Testis (tissue), 3 donors: ENCODE results near the gene DIAPH2. TPM values are rescaled to one million over a fixed set of nuclear protein-coding genes. Genes with fewer than 3 reads are reported as not detected.

Experiments used
- DNase-seq: peaks from one replicate; pipeline ENCODE4 v3.0.0-alpha.2; 2019
- H3K27ac ChIP-seq, 2 donors: fragments of 200-600 bp; sonication (generic); one replicate each; pipeline ENCODE4 v1.5.1; 2019
- H3K27me3 ChIP-seq: fragments of 200-600 bp; sonication (generic); one replicate; pipeline ENCODE4 v1.5.1; 2019
- H3K36me3 ChIP-seq: fragments of 200-600 bp; sonication (generic); one replicate; pipeline ENCODE4 v1.5.1; 2017; ENCODE audit warnings: low read depth; ENCODE audit errors: missing control alignments
- H3K4me1 ChIP-seq: fragments of 200-600 bp; sonication (generic); one replicate; pipeline ENCODE4 v1.5.1; 2019
- H3K4me3 ChIP-seq, 2 donors: fragments of 200-600 bp; sonication (generic); one replicate each; pipeline ENCODE4 v1.5.1; 2017 to 2019
- H3K9me3 ChIP-seq: fragments of 200-600 bp; sonication (generic); one replicate; pipeline ENCODE4 v1.5.1; 2017
- CTCF ChIP-seq, 3 experiments: fragments of 450-650 bp in 2 of 3; fragments of 200-600 bp in 1 of 3; sonication (generic) in 1 of 3; IDR thresholded peaks; one replicate each; pipeline ENCODE4 v1.5.1; 2016 to 2019; ENCODE audit warnings: antibody characterized with exemption in 3 of 3, mild to moderate bottlenecking in 2 of 3, moderate library complexity in 1 of 3
- POLR2A ChIP-seq: fragments of 450-650 bp; IDR thresholded peaks from one replicate; pipeline ENCODE4 v1.6.1; 2017; ENCODE audit warnings: antibody characterized with exemption, mild to moderate bottlenecking, moderate library complexity
- WGBS, 2 donors: methylation state at CpG; one replicate each; pipeline ENCODE4 v1.1.5; 2018; 5-methylcytosine and 5-hydroxymethylcytosine counted together
- intact Hi-C: fragments of 100-400 bp; cut with DNase I; formaldehyde crosslinking; loops from one replicate; pipeline ENCODE4 v1.15.1; 2023; ENCODE audit warnings: low total_unique reads
- polyA plus RNA-seq: library from polyadenylated mRNA; stranded (reverse); fragments of 350-450 nt; fragmentation: Illumina TruSeq; extraction: RNeasy Lipid Tissue Mini Kit (QIAGEN cat#74804); gene quantifications from one replicate; pipeline ENCODE4 v1.2.3, GENCODE V29; 2014; ENCODE audit warnings: low read depth, low replicate concordance; ENCODE audit not compliant: insufficient read depth
- total RNA-seq, 2 donors: library from RNA; depleted of rRNA; stranded (reverse); fragments of >200 nt; gene quantifications; one replicate each; pipeline ENCODE4 v1.2.3, GENCODE V29; 2016

The DIAPH2 gene
- total and polyA plus RNA-seq, 3 donors from 2014 or later = 13.1 to 68.3 (median 67.4) TPM

- no peaks in the 10 kb centered on the region for H3K9me3 ChIP-seq
- no peak overlapping the region for H3K27ac ChIP-seq
- H3K27me3 ChIP-seq = no peaks in the 10 kb centered on the region
- WGBS, 2 donors = 89% methylated on average over 5 of the region's 9 CpGs; no CpG with 5 or more reads in 1 of the 2 donors
- no peak for DNase-seq
- H3K4me3 ChIP-seq = no peak overlapping the region
- no peaks in the 10 kb centered on the region for H3K4me1 ChIP-seq
- H3K36me3 ChIP-seq = no peaks in the 10 kb centered on the region
- TF ChIP-seq CTCF (IDR thresholded peaks at IDR 0.05) (no peak), POLR2A (no peak)
- intact Hi-C loops = no loop called here
Measured at GRCh38 chrX:97200454-97200853, 515.8 kb downstream of the DIAPH2 start.

GRCh38 chrX:97210501-97210900 lies 525.9 kb downstream of the DIAPH2 start:
- H3K36me3 ChIP-seq = no peaks in the 10 kb centered on the region
- H3K4me3 ChIP-seq = no peak overlapping the region
- H3K27me3 ChIP-seq = no peaks in the 10 kb centered on the region
- H3K27ac ChIP-seq = no peak overlapping the region
- H3K4me1 ChIP-seq = no peaks in the 10 kb centered on the region
- 86 to 91% methylated on average over 2 of the region's 2 CpGs for WGBS, 2 donors
- H3K9me3 ChIP-seq = no peaks in the 10 kb centered on the region
- TF ChIP-seq CTCF (IDR thresholded peaks at IDR 0.05) (no peak), POLR2A (no peak)
- no peak for DNase-seq
- intact Hi-C loops = no loop called here

GRCh38 chrX:97211070-97211469 lies 526.4 kb downstream of the DIAPH2 start:
- no peak for DNase-seq
- TF ChIP-seq CTCF (IDR thresholded peaks at IDR 0.05) (no peak), POLR2A (no peak)
- H3K4me1 ChIP-seq = no peaks in the 10 kb centered on the region
- H3K9me3 ChIP-seq = no peaks in the 10 kb centered on the region
- H3K27me3 ChIP-seq = no peaks in the 10 kb centered on the region
- H3K4me3 ChIP-seq = no peak overlapping the region
- 100% methylated on average over 1 of the region's 1 CpG for WGBS, 2 donors
- intact Hi-C loops = no loop called here
- H3K36me3 ChIP-seq = no peaks in the 10 kb centered on the region
- H3K27ac ChIP-seq = no peak overlapping the region

GRCh38 chrX:97215186-97215585 lies 530.5 kb downstream of the DIAPH2 start:
- Histone ChIP-seq H3K27me3 (no peaks in the 10 kb centered on the region), H3K4me1 (no peaks in the 10 kb centered on the region), H3K27ac (no peak overlapping the region), H3K36me3 (no peaks in the 10 kb centered on the region), H3K9me3 (no peaks in the 10 kb centered on the region), H3K4me3 (no peak overlapping the region)
- intact Hi-C loops = no loop called here
- no peak for DNase-seq
- WGBS, 2 donors = 100% methylated on average over 1 of the region's 1 CpG
- TF ChIP-seq POLR2A = no peak
- no peak for TF ChIP-seq CTCF (IDR thresholded peaks at IDR 0.05)

- no peaks in the 10 kb centered on the region for H3K27me3 ChIP-seq
- 91 to 94% methylated on average over 1 of the region's 1 CpG for WGBS, 2 donors
- TF ChIP-seq CTCF (IDR thresholded peaks at IDR 0.05) (no peak), POLR2A (no peak)
- H3K9me3 ChIP-seq = no peaks in the 10 kb centered on the region
- no peak overlapping the region for H3K4me3 ChIP-seq
- no peak for DNase-seq
- H3K27ac ChIP-seq = no peak overlapping the region
- H3K36me3 ChIP-seq = no peaks in the 10 kb centered on the region
- H3K4me1 ChIP-seq = no peaks in the 10 kb centered on the region
- intact Hi-C loops = no loop called here
Measured at GRCh38 chrX:97224148-97224547, 539.5 kb downstream of the DIAPH2 start.
